Hepatocyte (in vitro differentiated cells): ENCODE measurements around the gene USP24. TPM values are rescaled to one million over a fixed set of nuclear protein-coding genes. Genes with fewer than 3 reads are reported as not detected.
"Not testable (repeated sequence)": the region's sequence is repeated elsewhere in the genome, so short reads cannot be mapped to it uniquely, and the experiment has no call there.

Experiments used
- DNase-seq: peaks from one replicate; pipeline ENCODE4 v3.0.0-alpha.2; 2016; ENCODE audit warnings: low spot score
- H2AFZ ChIP-seq: fragments of 200-600 bp; sonication (generic); 2 replicates; pipeline ENCODE4 v1.6.0; 2016; ENCODE audit warnings: antibody characterized with exemption, mild to moderate bottlenecking
- H3K27ac ChIP-seq: fragments of 200-600 bp; sonication (generic); 2 replicates; pipeline ENCODE4 v1.5.1; 2016; ENCODE audit warnings: mild to moderate bottlenecking
- H3K27me3 ChIP-seq: fragments of 200-600 bp; sonication (generic); 2 replicates; pipeline ENCODE4 v1.6.1; 2016
- H3K36me3 ChIP-seq: fragments of 200-600 bp; sonication (generic); replicated peaks from 2 replicates; pipeline ENCODE4 v1.5.1; 2016; ENCODE audit warnings: low read depth; ENCODE audit not compliant: insufficient read depth
- H3K4me1 ChIP-seq: fragments of 200-600 bp; sonication (generic); 2 replicates; pipeline ENCODE4 v1.5.1; 2016; ENCODE audit warnings: mild to moderate bottlenecking, moderate library complexity; ENCODE audit not compliant: insufficient read depth
- H3K4me2 ChIP-seq: fragments of 200-600 bp; sonication (generic); 2 replicates; pipeline ENCODE4 v1.6.0; 2016
- H3K4me3 ChIP-seq: fragments of 200-600 bp; sonication (generic); 2 replicates; pipeline ENCODE4 v1.5.1; 2016; ENCODE audit warnings: mild to moderate bottlenecking
- H3K79me2 ChIP-seq: fragments of 200-600 bp; sonication (generic); 2 replicates; pipeline ENCODE4 v1.6.0; 2017; ENCODE audit warnings: mild to moderate bottlenecking
- H3K9me2 ChIP-seq: fragments of 200-600 bp; sonication (generic); replicated peaks from 2 replicates; pipeline ENCODE4 v1.6.0; 2017; ENCODE audit warnings: mild to moderate bottlenecking; ENCODE audit not compliant: insufficient read depth
- H3K9me3 ChIP-seq: fragments of 200-600 bp; sonication (generic); 2 replicates; pipeline ENCODE4 v1.5.1; 2016; ENCODE audit warnings: low read depth, mild to moderate bottlenecking
- H4K20me1 ChIP-seq: fragments of 200-600 bp; sonication (generic); 2 replicates; pipeline ENCODE4 v1.6.0; 2016; ENCODE audit warnings: mild to moderate bottlenecking; ENCODE audit not compliant: insufficient read depth, poor library complexity, severe bottlenecking
- EZH2 ChIP-seq: fragments of 200-600 bp; sonication (generic); IDR thresholded peaks from 2 replicates; pipeline ENCODE4 v1.6.1; 2016; ENCODE audit warnings: antibody characterized with exemption, mild to moderate bottlenecking, borderline replicate concordance
- EZH2phosphoT487 ChIP-seq: fragments of 200-600 bp; sonication (generic); IDR thresholded peaks from one replicate; pipeline ENCODE4 v1.6.1; 2018; ENCODE audit warnings: antibody characterized with exemption, mild to moderate bottlenecking, low read depth, moderate library complexity; ENCODE audit not compliant: unreplicated experiment, severe bottlenecking
- WGBS: methylation state at CpG from one replicate; pipeline ENCODE4 v1.1.6; 2016; ENCODE audit warnings: low lambda C conversion rate; ENCODE audit errors: missing lambda C conversion rate; 5-methylcytosine and 5-hydroxymethylcytosine counted together
- polyA plus RNA-seq: library from polyadenylated mRNA; unstranded; fragments of >200 nt; fragmentation: Nextera tagmentation; extraction: Ambion mirVana; gene quantifications from 2 replicates; pipeline ENCODE4 v1.2.1, GENCODE V29; 2016
- total RNA-seq: library from RNA; depleted of rRNA; stranded (reverse); fragments of >200 nt; gene quantifications from 2 replicates; pipeline ENCODE4 v1.2.3, GENCODE V29; 2014
- TF ChIP-seq, protein P1 (sequence below): fragments of 200-600 bp; sonication (generic); IDR thresholded peaks from 2 replicates; pipeline ENCODE4 v1.5.1; 2016; ENCODE audit warnings: antibody characterized with exemption, mild to moderate bottlenecking; ENCODE audit not compliant: poor library complexity

The USP24 gene
- total and polyA plus RNA-seq, 2 experiments from 2014 or later = 9.3 to 41.9 TPM

DNA sequence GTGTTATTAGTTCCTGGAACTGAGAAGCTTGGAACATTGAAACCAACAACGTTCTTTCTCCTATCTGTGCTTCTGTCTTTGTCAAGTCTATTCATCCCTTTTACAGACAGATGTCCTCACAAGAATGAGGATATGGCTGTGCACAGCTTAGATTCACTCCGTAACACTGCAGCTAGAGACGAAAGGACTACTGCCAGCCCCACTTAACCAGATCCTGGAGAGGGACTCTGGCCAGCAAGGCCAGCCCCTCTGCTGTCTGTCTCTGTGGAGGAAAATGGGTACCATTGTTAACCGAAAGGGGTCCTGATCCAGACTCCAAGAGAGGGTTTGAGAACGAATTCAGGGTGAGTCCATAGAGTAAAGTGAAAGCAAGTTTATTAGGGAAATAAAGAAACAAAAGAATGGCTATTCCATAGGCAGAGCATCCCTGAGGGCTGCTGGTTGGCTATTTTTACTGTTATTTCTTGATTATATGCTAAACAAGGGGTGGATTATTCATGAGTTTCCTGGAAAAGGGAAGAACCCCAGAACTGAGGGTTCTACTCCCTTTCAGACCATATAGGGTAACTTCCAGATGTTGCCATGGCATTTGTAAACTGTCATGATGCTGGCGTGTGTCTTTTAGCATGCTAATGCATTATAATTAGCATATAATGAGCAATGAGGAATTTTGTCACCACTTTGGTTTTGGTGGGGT is 17.4 kb upstream of the USP24 start:
- H4K20me1 ChIP-seq = no peaks in the 10 kb centered on the region
- no peaks in the 10 kb centered on the region for H3K79me2 ChIP-seq
- WGBS = 70% methylated on average over 6 of the region's 6 CpGs
- H3K27ac ChIP-seq = peak overlapping the region; percentile 69
- H2AFZ ChIP-seq = no peak overlapping the region
- H3K36me3 ChIP-seq = no peaks in the 10 kb centered on the region
- H3K9me2 ChIP-seq = no peaks in the 10 kb centered on the region
- no peaks in the 10 kb centered on the region for H3K9me3 ChIP-seq
- H3K27me3 ChIP-seq = no peaks in the 10 kb centered on the region
- no peak overlapping the region for H3K4me3 ChIP-seq
- H3K4me2 ChIP-seq = peak overlapping the region; percentile 52
- TF ChIP-seq, protein P1, sequence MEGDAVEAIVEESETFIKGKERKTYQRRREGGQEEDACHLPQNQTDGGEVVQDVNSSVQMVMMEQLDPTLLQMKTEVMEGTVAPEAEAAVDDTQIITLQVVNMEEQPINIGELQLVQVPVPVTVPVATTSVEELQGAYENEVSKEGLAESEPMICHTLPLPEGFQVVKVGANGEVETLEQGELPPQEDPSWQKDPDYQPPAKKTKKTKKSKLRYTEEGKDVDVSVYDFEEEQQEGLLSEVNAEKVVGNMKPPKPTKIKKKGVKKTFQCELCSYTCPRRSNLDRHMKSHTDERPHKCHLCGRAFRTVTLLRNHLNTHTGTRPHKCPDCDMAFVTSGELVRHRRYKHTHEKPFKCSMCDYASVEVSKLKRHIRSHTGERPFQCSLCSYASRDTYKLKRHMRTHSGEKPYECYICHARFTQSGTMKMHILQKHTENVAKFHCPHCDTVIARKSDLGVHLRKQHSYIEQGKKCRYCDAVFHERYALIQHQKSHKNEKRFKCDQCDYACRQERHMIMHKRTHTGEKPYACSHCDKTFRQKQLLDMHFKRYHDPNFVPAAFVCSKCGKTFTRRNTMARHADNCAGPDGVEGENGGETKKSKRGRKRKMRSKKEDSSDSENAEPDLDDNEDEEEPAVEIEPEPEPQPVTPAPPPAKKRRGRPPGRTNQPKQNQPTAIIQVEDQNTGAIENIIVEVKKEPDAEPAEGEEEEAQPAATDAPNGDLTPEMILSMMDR = no peak
- TF ChIP-seq EZH2 (no peak), EZH2phosphoT487 (no peak)
- H3K4me1 ChIP-seq = peaks cover 4% of the 10 kb centered on the region
- DNase-seq = no peak

DNA sequence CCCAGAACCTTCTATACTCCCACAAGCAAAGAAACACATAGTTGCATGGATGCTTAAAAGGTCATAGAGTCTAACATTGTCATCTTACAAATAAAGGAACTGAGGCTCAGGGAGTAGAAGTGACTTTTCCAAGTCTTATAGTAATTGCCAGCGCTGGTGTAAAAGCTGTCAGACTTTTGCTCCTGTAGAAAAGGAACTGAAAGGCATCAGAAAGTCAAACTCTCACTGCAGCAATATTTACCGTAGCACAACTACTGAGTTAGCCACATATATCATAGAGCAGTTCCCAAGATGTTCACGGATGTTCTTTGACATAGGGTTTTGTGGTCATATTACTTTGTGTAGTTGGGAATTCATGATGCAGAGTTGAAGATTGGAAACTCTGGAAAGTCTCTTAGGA is 16.6 kb upstream of the USP24 start:
- TF ChIP-seq, protein P1 = no peak
- TF ChIP-seq EZH2phosphoT487 = no peak
- TF ChIP-seq EZH2 = no peak
- H3K9me2 ChIP-seq = no peaks in the 10 kb centered on the region
- peaks cover 4% of the 10 kb centered on the region for H3K4me1 ChIP-seq
- H3K27ac ChIP-seq = peak overlapping the region; percentile 69
- no peak for DNase-seq
- no peak overlapping the region for H2AFZ ChIP-seq
- H4K20me1 ChIP-seq = no peaks in the 10 kb centered on the region
- H3K4me3 ChIP-seq = no peak overlapping the region
- H3K4me2 ChIP-seq = no peak overlapping the region
- WGBS = 94% methylated on average over 3 of the region's 3 CpGs
- H3K9me3 ChIP-seq = no peaks in the 10 kb centered on the region
- H3K36me3 ChIP-seq = no peaks in the 10 kb centered on the region
- H3K79me2 ChIP-seq = no peaks in the 10 kb centered on the region
- H3K27me3 ChIP-seq = no peaks in the 10 kb centered on the region

DNA sequence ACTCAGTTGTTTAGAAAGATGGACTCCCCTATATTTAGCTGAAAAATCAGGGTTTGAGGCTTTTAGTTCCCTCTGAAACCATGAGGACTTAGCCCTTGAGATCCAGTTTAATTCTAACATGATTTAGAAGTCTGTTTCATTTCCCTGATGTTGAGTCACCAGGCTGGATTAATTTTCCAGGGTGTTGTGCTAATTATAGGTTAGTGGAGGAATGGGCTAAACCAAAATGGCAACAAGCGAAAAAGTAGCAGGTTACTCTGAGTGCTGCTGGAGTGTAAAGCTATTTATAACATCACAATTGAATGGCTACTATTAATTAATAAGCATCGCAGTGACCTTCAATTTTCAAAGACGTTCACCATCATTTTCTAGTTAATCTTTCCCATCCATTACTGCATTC is 15.5 kb upstream of the USP24 start:
- 94% methylated on average over 3 of the region's 3 CpGs for WGBS
- no peaks in the 10 kb centered on the region for H3K27me3 ChIP-seq
- H4K20me1 ChIP-seq = no peaks in the 10 kb centered on the region
- H3K4me2 ChIP-seq = no peak overlapping the region
- H3K27ac ChIP-seq = no peak overlapping the region
- TF ChIP-seq, protein P1 = no peak
- TF ChIP-seq EZH2 (no peak), EZH2phosphoT487 (no peak)
- no peak for DNase-seq
- peaks cover 4% of the 10 kb centered on the region for H3K4me1 ChIP-seq
- H3K4me3 ChIP-seq = no peak overlapping the region
- H2AFZ ChIP-seq = no peak overlapping the region
- H3K9me3 ChIP-seq = no peaks in the 10 kb centered on the region
- H3K79me2 ChIP-seq = no peaks in the 10 kb centered on the region
- H3K36me3 ChIP-seq = no peaks in the 10 kb centered on the region
- no peaks in the 10 kb centered on the region for H3K9me2 ChIP-seq

DNA sequence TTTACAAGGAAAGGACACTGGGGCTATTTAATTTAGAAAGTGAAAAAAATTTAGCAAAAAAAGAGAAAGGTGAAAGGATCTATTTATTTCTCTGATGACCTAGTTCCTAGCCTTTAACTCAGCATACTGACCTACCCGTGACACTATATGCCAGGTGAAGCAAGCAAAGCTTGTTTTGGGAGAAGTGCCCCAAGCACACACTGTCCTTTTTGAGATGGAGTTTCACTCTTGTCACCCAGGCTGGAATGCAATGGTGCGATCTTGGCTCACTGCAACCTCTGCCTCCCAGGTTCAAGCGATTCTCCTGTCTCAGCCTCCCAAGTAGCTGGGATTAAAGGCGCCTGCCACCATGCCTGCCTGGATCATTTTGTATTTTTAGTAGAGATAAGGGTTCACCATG is 14.6 kb upstream of the USP24 start:
- not testable (repeated sequence) for DNase-seq, H3K9me3 ChIP-seq, H3K9me2 ChIP-seq, H3K27ac ChIP-seq, H3K36me3 ChIP-seq, H2AFZ ChIP-seq, H3K79me2 ChIP-seq, H4K20me1 ChIP-seq, H3K4me3 ChIP-seq, H3K4me2 ChIP-seq, H3K4me1 ChIP-seq, H3K27me3 ChIP-seq
- WGBS = 85% methylated on average over 4 of the region's 4 CpGs
